Limb (tissue), 2 donors: ENCODE measurements around the gene ANTXR2.
"Not testable (repeated sequence)": the region's sequence is repeated elsewhere in the genome, so short reads cannot be mapped to it uniquely, and the experiment has no call there.

Source experiments
- DNase-seq, 2 donors: peaks; one replicate each; pipeline ENCODE4 v3.0.0-alpha.2; 2016; ENCODE audit errors: extremely low spot score in 2 of 2

ANTXR2 gene

DNA sequence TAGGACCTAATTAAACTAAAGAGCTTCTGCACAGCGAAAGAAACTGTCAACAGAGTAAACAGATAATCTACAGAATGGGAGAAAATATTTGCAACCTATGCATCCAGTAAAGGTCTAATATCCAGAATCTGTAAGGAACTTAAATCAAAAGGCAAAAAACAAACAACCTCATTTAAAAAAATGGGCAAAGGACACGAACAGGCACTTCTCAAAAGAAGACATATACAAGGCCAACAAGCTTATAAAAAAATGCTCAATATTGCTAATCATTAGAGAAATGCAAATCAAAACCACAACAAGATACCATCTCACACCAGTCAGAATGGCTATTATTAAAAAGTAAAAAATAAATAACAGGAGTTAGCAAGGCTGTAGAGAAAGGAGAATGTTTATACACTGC is 81.9 kb downstream of the ANTXR2 start:
- DNase-seq: not testable (repeated sequence)

DNA sequence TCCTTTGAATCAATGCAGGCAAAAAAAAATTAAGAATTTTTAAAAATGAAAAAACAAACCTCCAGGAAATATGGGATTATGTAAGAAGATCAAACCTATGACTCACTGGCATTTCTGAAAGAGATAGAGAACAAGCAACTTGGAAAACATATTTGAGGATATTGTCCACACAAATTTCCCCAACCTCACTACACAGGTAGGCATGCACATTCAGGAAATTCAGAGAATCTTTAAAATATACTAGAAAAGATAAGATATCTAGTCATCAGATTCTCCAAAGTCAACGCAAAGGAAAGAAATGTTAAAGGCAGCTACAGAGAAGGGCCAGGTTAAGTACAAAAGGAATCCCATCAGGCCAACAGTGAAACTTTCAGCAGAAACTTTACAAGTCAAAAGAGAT is 85.6 kb downstream of the ANTXR2 start:
- no peak for DNase-seq

DNA sequence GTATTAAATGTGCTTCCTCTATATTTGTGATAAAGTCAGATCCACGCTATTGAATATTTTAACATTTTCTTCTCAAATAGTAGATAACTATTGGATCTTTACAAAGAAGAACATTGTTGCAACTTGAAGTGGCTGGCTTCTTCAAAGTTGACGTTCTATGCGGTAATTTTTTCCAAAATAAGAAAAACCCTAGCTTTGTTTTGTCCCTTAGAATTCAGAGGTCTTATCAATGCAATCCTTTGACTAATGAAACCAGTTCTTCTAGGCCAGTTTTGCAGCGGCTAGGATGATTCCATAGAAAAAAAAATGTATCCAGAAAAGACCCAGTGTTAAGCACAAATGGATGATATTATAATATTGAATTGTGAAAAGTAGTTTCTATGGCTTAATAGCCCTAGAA is 89.6 kb downstream of the ANTXR2 start:
- DNase-seq: no peak

- peak in 1 of 2 donors; percentile 7 for DNase-seq
Measured at GRCh38 chr4:79982601-79983322, 90.3 kb downstream of the ANTXR2 start.

GRCh38 chr4:79980448-79980847 is 92.6 kb downstream of the ANTXR2 start:
- peak in 1 of 2 donors; percentile 73 for DNase-seq

DNA sequence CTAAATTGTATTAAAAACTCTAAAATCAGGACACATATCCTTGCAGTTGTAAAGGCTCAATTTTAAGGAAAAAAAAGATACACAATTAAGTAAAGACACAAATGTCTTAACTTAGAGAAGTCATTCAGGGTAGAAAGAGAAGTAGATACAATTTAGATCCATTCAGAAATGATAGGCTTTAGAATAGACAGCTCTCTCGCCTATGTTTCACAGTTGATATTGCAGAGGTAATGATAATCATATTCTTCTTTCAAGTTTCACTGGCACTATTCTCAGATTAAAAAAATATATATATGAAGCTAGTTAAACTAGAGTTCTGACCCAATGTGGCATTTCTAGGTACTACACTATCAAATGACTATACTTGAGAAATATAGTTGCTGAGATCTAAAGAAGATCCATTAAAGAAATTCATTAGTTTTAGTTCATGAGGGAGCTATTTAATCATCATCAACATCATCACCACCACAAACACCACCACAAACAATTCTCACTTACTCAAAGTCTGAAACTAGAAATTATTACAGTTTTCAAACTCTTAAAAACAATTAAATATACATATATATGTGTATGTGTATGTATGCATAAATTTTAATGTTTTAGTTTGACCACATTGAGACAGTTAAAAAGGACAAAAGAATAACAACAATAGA is 93.1 kb downstream of the ANTXR2 start:
- DNase-seq: no peak

GRCh38 chr4:79977131-79977840 is 95.7 kb downstream of the ANTXR2 start:
- DNase-seq: no peak

DNA sequence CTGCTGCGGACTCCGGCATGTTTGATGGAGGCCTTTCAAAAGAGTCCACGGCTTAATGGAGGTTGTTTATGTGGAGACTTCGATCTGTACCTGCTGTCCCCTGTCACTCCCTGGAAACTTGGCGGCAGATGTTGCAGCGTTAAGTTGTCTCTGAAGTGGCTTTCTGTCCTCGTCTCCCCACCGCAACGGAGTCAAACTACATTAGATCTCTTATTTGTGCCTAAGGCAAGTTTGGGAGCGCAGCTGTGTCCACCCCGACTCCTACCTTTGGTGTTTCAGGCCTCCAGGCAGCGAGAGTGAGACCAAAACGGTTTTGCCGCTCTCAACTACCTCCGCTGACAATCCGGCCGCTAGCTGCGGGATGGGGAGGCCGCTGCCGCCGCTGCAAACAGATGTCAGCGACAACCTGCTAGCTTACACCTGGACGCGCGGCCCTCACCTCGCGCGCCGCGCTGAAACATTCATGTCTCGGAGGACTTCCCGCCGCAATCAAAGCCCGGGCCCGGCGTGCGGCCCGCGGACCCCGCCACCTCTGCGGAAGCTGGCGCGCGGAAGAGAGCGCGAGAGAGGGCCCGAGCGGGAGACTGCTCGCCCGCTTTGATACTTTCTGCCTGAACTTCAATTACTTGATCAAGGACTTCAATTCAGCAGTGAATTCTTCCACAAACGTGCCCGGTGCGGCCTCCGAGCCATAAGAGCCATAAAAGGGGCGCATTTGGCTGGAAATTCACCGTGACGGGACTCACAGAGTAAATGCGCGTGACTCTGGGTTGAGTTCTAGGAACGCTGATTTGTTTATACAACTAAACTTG is 108.4 kb downstream of the ANTXR2 start:
- peak; percentile 21 to 65 for DNase-seq

DNA sequence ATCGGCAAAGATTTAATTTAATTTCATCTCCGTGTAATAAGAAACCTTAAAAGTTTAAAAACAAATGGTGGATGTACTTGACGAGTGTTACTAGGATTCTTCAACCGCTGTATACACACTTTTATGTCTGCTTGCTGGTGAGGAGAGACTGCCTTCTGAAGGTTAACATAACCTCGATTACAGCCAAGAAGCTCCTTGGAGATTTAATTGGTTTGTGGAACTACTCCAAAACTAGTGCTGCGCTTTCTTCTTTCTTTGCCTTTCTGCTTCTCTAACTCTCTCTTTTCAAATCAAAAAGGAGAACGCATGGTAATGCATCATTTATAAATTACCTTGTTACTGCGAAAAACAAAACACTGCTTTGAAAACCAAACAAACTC is 109.0 kb downstream of the ANTXR2 start:
- peak in 1 of 2 donors; percentile 18 for DNase-seq

- DNase-seq: no peak
Measured at GRCh38 chr4:79959652-79960051, 113.4 kb downstream of the ANTXR2 start.

- DNase-seq: no peak
Measured at GRCh38 chr4:79958466-79959264, 114.4 kb downstream of the ANTXR2 start.

GRCh38 chr4:79949178-79949577 is 123.9 kb downstream of the ANTXR2 start:
- no peak for DNase-seq

DNA sequence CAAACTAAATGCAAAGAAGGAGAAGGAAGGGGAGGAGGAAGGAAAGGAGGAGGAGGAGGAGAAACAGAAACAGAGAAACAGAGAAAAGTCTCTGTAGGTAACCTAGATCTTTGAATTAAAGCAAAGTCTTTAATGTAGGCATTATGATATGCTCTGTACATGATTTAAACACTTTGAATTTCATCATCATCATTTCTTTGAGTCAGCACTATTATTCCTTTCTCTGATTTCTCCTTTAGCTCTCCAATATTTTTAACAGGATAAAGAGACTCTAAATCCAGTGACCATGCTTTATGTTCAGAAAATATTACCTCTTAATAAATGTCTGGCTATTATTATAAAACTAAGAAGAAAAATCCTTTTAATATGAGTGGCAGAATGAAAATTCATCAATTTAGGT is 124.3 kb downstream of the ANTXR2 start:
- no peak for DNase-seq

DNA sequence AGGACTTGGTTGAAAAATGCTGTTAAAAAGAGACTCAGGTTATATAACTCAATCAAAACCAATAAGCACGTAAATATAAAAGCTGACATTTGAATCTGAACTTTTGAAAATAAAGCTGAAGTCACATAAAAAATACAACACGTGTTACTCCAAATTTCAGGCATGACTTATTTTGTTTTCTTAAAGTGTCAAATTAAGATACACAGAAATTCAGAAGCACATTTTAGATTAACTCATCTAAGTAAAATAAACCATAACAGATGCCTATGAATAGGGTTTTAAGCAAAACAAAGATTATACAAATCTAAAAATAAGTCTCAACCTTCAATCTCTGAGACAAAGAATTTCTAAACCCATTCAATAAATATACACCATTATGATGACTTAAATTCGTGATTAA is 124.8 kb downstream of the ANTXR2 start:
- DNase-seq: no peak

GRCh38 chr4:79947386-79947785 is 125.6 kb downstream of the ANTXR2 start:
- DNase-seq: no peak

GRCh38 chr4:79935274-79935673 is 137.8 kb downstream of the ANTXR2 start:
- DNase-seq: no peak

DNA sequence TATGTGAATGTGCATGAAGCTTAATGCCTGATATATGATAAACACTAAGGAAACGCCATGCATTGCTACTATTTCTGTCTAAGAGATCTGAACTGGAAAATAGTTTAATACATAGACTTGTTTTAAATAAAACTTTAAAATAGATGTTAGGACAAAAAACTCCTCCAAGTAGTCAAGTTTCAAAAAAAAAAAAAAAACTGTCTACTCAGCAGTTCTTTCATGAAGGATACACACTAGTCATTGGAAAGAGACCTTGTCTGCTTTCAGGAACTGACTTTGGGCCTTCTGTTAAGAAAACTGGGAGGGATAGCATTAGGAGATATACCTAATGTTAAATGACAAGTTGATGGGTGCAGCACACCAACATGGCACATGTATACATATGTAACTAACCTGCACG is 138.4 kb downstream of the ANTXR2 start:
- DNase-seq: no peak

DNA sequence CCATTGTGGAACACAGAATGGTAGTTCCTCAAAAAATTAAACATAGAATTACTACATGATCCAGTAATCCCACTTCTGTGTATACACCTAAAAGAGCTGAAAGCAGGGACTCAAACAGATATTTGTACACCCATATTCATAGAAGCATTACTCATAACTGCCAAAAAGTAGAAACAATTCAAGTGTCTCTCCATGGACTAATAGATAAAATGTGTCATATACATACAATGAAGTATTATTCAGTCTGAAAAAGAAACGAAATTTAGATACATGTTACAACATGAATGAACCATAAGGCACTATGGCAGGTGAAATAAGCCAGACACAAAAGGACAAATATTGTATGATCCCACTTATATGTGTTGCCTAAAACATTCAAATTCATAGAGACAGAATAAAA is 145.1 kb downstream of the ANTXR2 start:
- DNase-seq: no peak

- DNase-seq: no peak
Measured at GRCh38 chr4:79923281-79923680, 149.7 kb downstream of the ANTXR2 start.

DNA sequence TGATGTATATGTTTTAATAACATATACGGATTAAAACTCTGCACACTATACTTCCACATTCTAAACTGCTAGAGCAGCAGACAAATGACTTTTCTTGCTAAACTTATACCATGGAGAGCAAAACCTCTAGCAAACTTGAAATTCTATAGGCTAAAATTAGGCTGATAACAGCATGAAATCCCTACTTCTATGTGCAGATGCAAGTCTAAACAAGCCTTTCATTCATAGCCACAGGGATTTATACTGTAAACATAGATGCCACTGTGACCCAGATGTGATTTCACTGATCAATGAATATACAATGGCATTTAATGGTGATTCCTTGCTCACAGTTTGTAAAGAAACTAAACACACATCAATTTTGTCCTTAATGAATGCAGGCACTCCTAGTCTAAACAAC is 151.0 kb downstream of the ANTXR2 start:
- DNase-seq: no peak
